Ishikawa (cell line): ENCODE data around the gene NAV2.

Experiments used
- CEBPB ChIP-seq: IDR thresholded peaks from 2 replicates; pipeline ENCODE4 v1.6.1; 2012
- EGR1 ChIP-seq: IDR thresholded peaks from 2 replicates; pipeline ENCODE4 v1.6.1; 2012
- FOXM1 ChIP-seq: IDR thresholded peaks from 2 replicates; pipeline ENCODE4 v1.6.1; 2012; ENCODE audit warnings: low read depth, borderline replicate concordance
- MAX ChIP-seq: IDR thresholded peaks from 2 replicates; pipeline ENCODE4 v1.6.1; 2012
- REST ChIP-seq: IDR thresholded peaks from 2 replicates; pipeline ENCODE4 v1.6.1; 2012; ENCODE audit warnings: low read depth, mild to moderate bottlenecking
- YY1 ChIP-seq: IDR thresholded peaks from 2 replicates; pipeline ENCODE4 v1.6.1; 2012; ENCODE audit warnings: low read depth
- ZBTB7A ChIP-seq: IDR thresholded peaks from 2 replicates; pipeline ENCODE4 v1.6.1; 2012; ENCODE audit warnings: low read depth

- no peak for TF ChIP-seq MAX
- TF ChIP-seq REST: no peak
- TF ChIP-seq EGR1: no peak
- TF ChIP-seq CEBPB: no peak
- no peak for TF ChIP-seq ZBTB7A
- no peak for TF ChIP-seq YY1
- no peak for TF ChIP-seq FOXM1
Measured at GRCh38 chr11:19849107-19849789, 136.6 kb downstream of the NAV2 start.
